ENCODE data around the gene GJB3.

DNA sequence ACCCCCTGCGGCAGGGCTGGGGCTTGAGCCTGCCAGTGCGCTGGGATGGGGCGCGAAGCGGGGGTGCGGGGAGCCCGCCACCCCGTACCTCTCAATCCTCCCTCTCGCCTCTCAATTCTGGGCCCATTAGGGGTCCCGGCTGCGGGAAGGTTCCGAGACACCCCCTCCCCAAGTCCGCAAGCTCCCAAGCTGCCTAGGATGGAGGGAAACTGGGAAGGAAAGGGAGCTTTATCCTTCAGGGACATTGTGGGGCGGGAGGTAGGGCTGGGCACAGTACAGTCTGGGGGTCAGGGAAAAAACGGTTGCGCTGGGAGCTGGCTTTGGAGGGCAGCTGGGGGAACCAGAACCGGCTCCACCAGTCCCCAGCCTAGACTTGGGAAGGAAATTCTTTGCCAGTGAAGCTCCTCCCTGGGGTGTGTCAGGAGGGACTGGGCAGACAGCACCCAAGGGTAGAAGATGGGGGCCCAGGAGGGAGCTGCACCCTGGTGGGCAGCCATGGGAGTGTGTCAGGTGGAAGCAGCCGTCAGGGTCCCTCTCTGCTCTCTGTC is 904 bp downstream of the GJB3 start:
- TF ChIP-seq CTCF (IDR thresholded peaks at IDR 0.05; ENCODE audit: low read length) (no peak), EZH2 (optimal IDR thresholded peaks at IDR 0.05; ENCODE audit: low read depth, low read length) (no peak)

Data from MM.1S (cell line).